IPS-18a (cell line): ENCODE measurements around the gene TMSB4X.
"Not testable (repeated sequence)": the region's sequence is repeated elsewhere in the genome, so short reads cannot be mapped to it uniquely, and the experiment has no call there.

ENCODE experiments used
- H3K27ac ChIP-seq: one replicate; pipeline ENCODE4 v1.5.1; 2013; ENCODE audit warnings: low read length
- H3K27me3 ChIP-seq: one replicate; pipeline ENCODE4 v1.6.1; 2013; ENCODE audit warnings: mild to moderate bottlenecking, low read length; ENCODE audit not compliant: control insufficient read depth, insufficient read depth
- H3K36me3 ChIP-seq: one replicate; pipeline ENCODE4 v1.6.1; 2013; ENCODE audit warnings: low read depth, low read length; ENCODE audit not compliant: control insufficient read depth
- H3K4me1 ChIP-seq: one replicate; pipeline ENCODE4 v1.6.1; 2013; ENCODE audit warnings: low read depth, low read length; ENCODE audit not compliant: control insufficient read depth
- H3K4me3 ChIP-seq: one replicate; pipeline ENCODE4 v1.5.1; 2013; ENCODE audit warnings: low read length
- H3K9ac ChIP-seq: one replicate; pipeline ENCODE4 v1.6.1; 2013; ENCODE audit warnings: mild to moderate bottlenecking, low read length, moderate library complexity
- H3K9me3 ChIP-seq: one replicate; pipeline ENCODE4 v1.6.1; 2013; ENCODE audit warnings: low read depth, low read length; ENCODE audit not compliant: control insufficient read depth

TMSB4X gene

GRCh38 chrX:12974796-12975669, at the start of gene TMSB4X:
TSS of gene TMSB4X (plus strand) at chrX:12975110.
- Histone ChIP-seq H3K9ac (peak within 1 kb of the TSS; percentile 98), H3K4me3 (peak within 1 kb of the TSS; percentile 86), H3K4me1 (peaks cover 61% of the 10 kb centered on the region), H3K36me3 (peaks cover 10% of the 10 kb centered on the region), H3K9me3 (no peaks in the 10 kb centered on the region), H3K27ac (peak within 1 kb of the TSS; percentile 98), H3K27me3 (no peaks in the 10 kb centered on the region)

GRCh38 chrX:12929701-12930100, 45.2 kb upstream of the TMSB4X start:
- no peaks in the 10 kb centered on the region for H3K36me3 ChIP-seq
- no peak overlapping the region for H3K27ac ChIP-seq
- no peaks in the 10 kb centered on the region for H3K9me3 ChIP-seq
- no peaks in the 10 kb centered on the region for H3K4me1 ChIP-seq
- no peaks in the 10 kb centered on the region for H3K27me3 ChIP-seq
- H3K4me3 ChIP-seq = no peak overlapping the region
- H3K9ac ChIP-seq = no peak overlapping the region

GRCh38 chrX:12930150-12930549, 44.8 kb upstream of the TMSB4X start:
- H3K36me3 ChIP-seq = no peaks in the 10 kb centered on the region
- no peak overlapping the region for H3K27ac ChIP-seq
- no peak overlapping the region for H3K4me3 ChIP-seq
- H3K27me3 ChIP-seq = no peaks in the 10 kb centered on the region
- H3K9ac ChIP-seq = no peak overlapping the region
- no peaks in the 10 kb centered on the region for H3K4me1 ChIP-seq
- no peaks in the 10 kb centered on the region for H3K9me3 ChIP-seq

GRCh38 chrX:12932244-12932643, 42.7 kb upstream of the TMSB4X start:
- H3K36me3 ChIP-seq = no peaks in the 10 kb centered on the region
- no peak overlapping the region for H3K4me3 ChIP-seq
- no peaks in the 10 kb centered on the region for H3K27me3 ChIP-seq
- peaks cover 11% of the 10 kb centered on the region for H3K9me3 ChIP-seq
- no peak overlapping the region for H3K27ac ChIP-seq
- H3K9ac ChIP-seq = no peak overlapping the region
- no peaks in the 10 kb centered on the region for H3K4me1 ChIP-seq

- H3K9me3 ChIP-seq = peaks cover 15% of the 10 kb centered on the region
- peaks cover 5% of the 10 kb centered on the region for H3K4me1 ChIP-seq
- H3K27me3 ChIP-seq = no peaks in the 10 kb centered on the region
- H3K9ac ChIP-seq = no peak overlapping the region
- H3K36me3 ChIP-seq = no peaks in the 10 kb centered on the region
- no peak overlapping the region for H3K27ac ChIP-seq
- no peak overlapping the region for H3K4me3 ChIP-seq
Observed at GRCh38 chrX:12934850-12935249, 40.1 kb upstream of the TMSB4X start.

- H3K4me1 ChIP-seq = peaks cover 5% of the 10 kb centered on the region
- H3K4me3 ChIP-seq = no peak overlapping the region
- H3K27me3 ChIP-seq = no peaks in the 10 kb centered on the region
- no peak overlapping the region for H3K9ac ChIP-seq
- H3K27ac ChIP-seq = no peak overlapping the region
- H3K36me3 ChIP-seq = no peaks in the 10 kb centered on the region
- H3K9me3 ChIP-seq = peaks cover 15% of the 10 kb centered on the region
Observed at GRCh38 chrX:12936947-12937346, 38.0 kb upstream of the TMSB4X start.

GRCh38 chrX:12940471-12940870, 34.4 kb upstream of the TMSB4X start:
- peaks cover 15% of the 10 kb centered on the region for H3K9me3 ChIP-seq
- not testable (repeated sequence) for H3K4me1 ChIP-seq, H3K27ac ChIP-seq, H3K9ac ChIP-seq, H3K36me3 ChIP-seq, H3K4me3 ChIP-seq, H3K27me3 ChIP-seq

- not testable (repeated sequence) for H3K27ac ChIP-seq, H3K9ac ChIP-seq, H3K36me3 ChIP-seq, H3K9me3 ChIP-seq, H3K4me3 ChIP-seq, H3K27me3 ChIP-seq
- peaks cover 21% of the 10 kb centered on the region for H3K4me1 ChIP-seq
Observed at GRCh38 chrX:12943592-12943991, 31.3 kb upstream of the TMSB4X start.

- not testable (repeated sequence) for H3K9me3 ChIP-seq, H3K9ac ChIP-seq, H3K27me3 ChIP-seq, H3K36me3 ChIP-seq, H3K4me3 ChIP-seq, H3K27ac ChIP-seq
- peaks cover 16% of the 10 kb centered on the region for H3K4me1 ChIP-seq
Observed at GRCh38 chrX:12944452-12944851, 30.5 kb upstream of the TMSB4X start.

GRCh38 chrX:12945494-12945893, 29.4 kb upstream of the TMSB4X start:
- no peaks in the 10 kb centered on the region for H3K27me3 ChIP-seq
- no peaks in the 10 kb centered on the region for H3K9me3 ChIP-seq
- no peak overlapping the region for H3K27ac ChIP-seq
- H3K4me3 ChIP-seq = no peak overlapping the region
- H3K4me1 ChIP-seq = peaks cover 16% of the 10 kb centered on the region
- no peak overlapping the region for H3K9ac ChIP-seq
- no peaks in the 10 kb centered on the region for H3K36me3 ChIP-seq

- Histone ChIP-seq H3K4me3 (no peak overlapping the region), H3K36me3 (no peaks in the 10 kb centered on the region), H3K27me3 (no peaks in the 10 kb centered on the region), H3K9ac (no peak overlapping the region), H3K4me1 (peaks cover 16% of the 10 kb centered on the region), H3K9me3 (no peaks in the 10 kb centered on the region), H3K27ac (no peak overlapping the region)
Observed at GRCh38 chrX:12946406-12946805, 28.5 kb upstream of the TMSB4X start.
